SK-N-SH treated with all-trans-retinoic acid at 6 μM for 48 hours (cell line): ENCODE measurements around the gene JMJD1C.

ENCODE experiments used
- CREB5 ChIP-seq: fragments of 250-450 bp; sonication (Bioruptor Pico); IDR thresholded peaks from 2 replicates; pipeline ENCODE4 v1.5.1; 2020; ENCODE audit warnings: low read depth, mild to moderate bottlenecking, moderate library complexity
- PATZ1 ChIP-seq: fragments of 250-450 bp; sonication (Bioruptor Pico); IDR thresholded peaks from 2 replicates; pipeline ENCODE4 v1.8.0; 2020; ENCODE audit warnings: mild to moderate bottlenecking, moderate library complexity, borderline replicate concordance
- POU6F1 ChIP-seq: fragments of 250-450 bp; sonication (Bioruptor Pico); IDR thresholded peaks from 2 replicates; pipeline ENCODE4 v1.8.0; 2021; ENCODE audit warnings: low read depth, mild to moderate bottlenecking, moderate library complexity, borderline replicate concordance
- TOX ChIP-seq: fragments of 250-450 bp; sonication (Bioruptor Pico); IDR thresholded peaks from 2 replicates; pipeline ENCODE4 v1.8.0; 2021; ENCODE audit warnings: mild to moderate bottlenecking, moderate library complexity, borderline replicate concordance
- TSHZ2 ChIP-seq: fragments of 250-450 bp; sonication (Bioruptor Pico); IDR thresholded peaks from 2 replicates; pipeline ENCODE4 v1.5.0; 2020; ENCODE audit warnings: mild to moderate bottlenecking, moderate library complexity

GRCh38 chr10:63265683-63266235 is 200.0 kb downstream of the JMJD1C start:
- TF ChIP-seq POU6F1 (CRISPR knock-in tag) (no peak), PATZ1 (CRISPR knock-in tag) (no peak), CREB5 (no peak), TOX (CRISPR knock-in tag) (no peak), TSHZ2 (CRISPR knock-in tag) (no peak)
